K562 (cell line): ENCODE results near the gene MAP3K4. TPM values are rescaled to one million over a fixed set of nuclear protein-coding genes. Genes with fewer than 3 reads are reported as not detected.

ENCODE experiments used
- ETV5 ChIP-seq: sonication (generic); formaldehyde crosslinking; IDR thresholded peaks from 2 replicates; pipeline ENCODE4 v1.4.0; 2020; ENCODE audit warnings: low read depth, mild to moderate bottlenecking, missing genetic modification reagents
- POLR2AphosphoS5 ChIP-seq: IDR thresholded peaks from 2 replicates; pipeline ENCODE4 v1.6.1; 2011; ENCODE audit warnings: mild to moderate bottlenecking, low read depth, low read length, moderate library complexity; ENCODE audit not compliant: control insufficient read depth, insufficient read depth
- PRPF4 ChIP-seq: fragments of 200-400 bp; formaldehyde crosslinking; IDR thresholded peaks from one replicate; pipeline ENCODE4 v1.6.1; 2017; ENCODE audit warnings: low read length, low read depth, mild to moderate bottlenecking; ENCODE audit not compliant: insufficient read depth, poor library complexity, severe bottlenecking
- polyA plus RNA-seq, 8 experiments: library from polyadenylated mRNA; depleted of rRNA in 4 of 8; stranded (reverse) in 5 of 8; unstranded in 3 of 8; fragments of >200 nt; fragmentation: Nextera tagmentation in 2 of 8; fragmentation: Illumina TruSeq in 1 of 8; extraction: Ambion mirVana in 2 of 8; extraction: Trizol in 1 of 8; gene quantifications; 2 replicates each; pipeline versions ENCODE4 v1.2.1 to v1.2.3, GENCODE V29; 2011 to 2014; ENCODE audit warnings: inconsistent platforms in 1 of 8, missing spikeins in 1 of 8
- total RNA-seq, 7 experiments: library from RNA; depleted of rRNA in 6 of 7; stranded (reverse); fragments of >200 nt in 6 of 7; fragmentation: Illumina TruSeq in 2 of 7; extraction: Trizol in 2 of 7; gene quantifications; 2 replicates each; pipeline versions ENCODE4 v1.2.1 to v1.2.3, GENCODE V29; 2011 to 2021; ENCODE audit warnings: low replicate concordance in 1 of 7
- TF ChIP-seq, protein P1 (sequence below): fragments of 250-450 bp; sonication (Bioruptor Pico); IDR thresholded peaks from 2 replicates; pipeline ENCODE4 v1.8.0; 2022; ENCODE audit warnings: inconsistent platforms
- TF ChIP-seq, protein P2 (sequence below): fragments of 450-650 bp; IDR thresholded peaks from 2 replicates; pipeline ENCODE4 v1.7.0; 2016; ENCODE audit warnings: borderline replicate concordance
- TF ChIP-seq, protein P3 (sequence below): fragments of 250-450 bp; sonication (Bioruptor Pico); IDR thresholded peaks from 2 replicates; pipeline ENCODE4 v1.8.0; 2021; ENCODE audit warnings: borderline replicate concordance, mild to moderate bottlenecking, moderate library complexity; ENCODE audit not compliant: poor library complexity, severe bottlenecking

Gene MAP3K4
- total and polyA plus RNA-seq, 9 of the 15 experiments (the other 6 are each of a cell fraction or from before 2014, with no cell fraction given) = 21.0 to 77.2 (median 48.9) TPM

DNA sequence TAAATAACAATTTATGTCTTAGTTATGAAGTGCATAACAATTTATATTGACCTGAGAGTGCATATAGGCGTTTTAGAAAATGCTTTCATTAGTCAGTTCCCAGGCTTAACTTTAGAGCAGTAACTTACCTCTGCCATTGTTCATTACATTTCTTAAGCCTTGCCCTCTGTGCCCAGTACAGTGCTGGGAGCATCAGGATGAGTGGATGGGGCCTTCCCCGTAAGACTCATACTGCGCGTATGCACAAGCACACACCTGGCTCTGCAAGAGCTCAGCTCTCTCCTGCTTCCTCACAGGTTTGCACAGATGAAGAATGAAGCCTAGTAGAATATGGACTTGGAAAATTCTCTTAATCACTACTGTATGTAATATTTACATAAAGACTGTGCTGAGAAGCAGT, 125.0 kb downstream of the MAP3K4 start (continued):
- TF ChIP-seq, protein P1, sequence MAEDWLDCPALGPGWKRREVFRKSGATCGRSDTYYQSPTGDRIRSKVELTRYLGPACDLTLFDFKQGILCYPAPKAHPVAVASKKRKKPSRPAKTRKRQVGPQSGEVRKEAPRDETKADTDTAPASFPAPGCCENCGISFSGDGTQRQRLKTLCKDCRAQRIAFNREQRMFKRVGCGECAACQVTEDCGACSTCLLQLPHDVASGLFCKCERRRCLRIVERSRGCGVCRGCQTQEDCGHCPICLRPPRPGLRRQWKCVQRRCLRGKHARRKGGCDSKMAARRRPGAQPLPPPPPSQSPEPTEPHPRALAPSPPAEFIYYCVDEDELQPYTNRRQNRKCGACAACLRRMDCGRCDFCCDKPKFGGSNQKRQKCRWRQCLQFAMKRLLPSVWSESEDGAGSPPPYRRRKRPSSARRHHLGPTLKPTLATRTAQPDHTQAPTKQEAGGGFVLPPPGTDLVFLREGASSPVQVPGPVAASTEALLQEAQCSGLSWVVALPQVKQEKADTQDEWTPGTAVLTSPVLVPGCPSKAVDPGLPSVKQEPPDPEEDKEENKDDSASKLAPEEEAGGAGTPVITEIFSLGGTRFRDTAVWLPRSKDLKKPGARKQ (CRISPR knock-in tag) = no peak
- TF ChIP-seq, protein P2, sequence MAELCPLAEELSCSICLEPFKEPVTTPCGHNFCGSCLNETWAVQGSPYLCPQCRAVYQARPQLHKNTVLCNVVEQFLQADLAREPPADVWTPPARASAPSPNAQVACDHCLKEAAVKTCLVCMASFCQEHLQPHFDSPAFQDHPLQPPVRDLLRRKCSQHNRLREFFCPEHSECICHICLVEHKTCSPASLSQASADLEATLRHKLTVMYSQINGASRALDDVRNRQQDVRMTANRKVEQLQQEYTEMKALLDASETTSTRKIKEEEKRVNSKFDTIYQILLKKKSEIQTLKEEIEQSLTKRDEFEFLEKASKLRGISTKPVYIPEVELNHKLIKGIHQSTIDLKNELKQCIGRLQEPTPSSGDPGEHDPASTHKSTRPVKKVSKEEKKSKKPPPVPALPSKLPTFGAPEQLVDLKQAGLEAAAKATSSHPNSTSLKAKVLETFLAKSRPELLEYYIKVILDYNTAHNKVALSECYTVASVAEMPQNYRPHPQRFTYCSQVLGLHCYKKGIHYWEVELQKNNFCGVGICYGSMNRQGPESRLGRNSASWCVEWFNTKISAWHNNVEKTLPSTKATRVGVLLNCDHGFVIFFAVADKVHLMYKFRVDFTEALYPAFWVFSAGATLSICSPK = no peak
- TF ChIP-seq, protein P3, sequence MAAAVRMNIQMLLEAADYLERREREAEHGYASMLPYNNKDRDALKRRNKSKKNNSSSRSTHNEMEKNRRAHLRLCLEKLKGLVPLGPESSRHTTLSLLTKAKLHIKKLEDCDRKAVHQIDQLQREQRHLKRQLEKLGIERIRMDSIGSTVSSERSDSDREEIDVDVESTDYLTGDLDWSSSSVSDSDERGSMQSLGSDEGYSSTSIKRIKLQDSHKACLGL (CRISPR knock-in tag) = no peak
- TF ChIP-seq PRPF4 (no peak), ETV5 (CRISPR knock-in tag) (no peak), POLR2AphosphoS5 (no peak)
